Left renal pelvis (tissue), 4 donors: ENCODE data around the gene CBX4. TPM values are rescaled to one million over a fixed set of nuclear protein-coding genes. Genes with fewer than 3 reads are reported as not detected.

Experiments
- DNase-seq, 4 donors: peaks; one replicate each; pipeline ENCODE4 v3.0.0-alpha.2; 2013; ENCODE audit warnings: low read depth in 4 of 4, low spot score in 3 of 4
- polyA plus RNA-seq, 4 donors: library from polyadenylated mRNA; unstranded; fragments of 120-200 nt; gene quantifications; one replicate each; pipeline ENCODE4 v1.2.1, GENCODE V29; 2013; ENCODE audit not compliant: insufficient read length in 4 of 4

CBX4 gene
- polyA plus RNA-seq, 4 donors, result 10.1 to 16.9 (median 13.4) TPM

DNA sequence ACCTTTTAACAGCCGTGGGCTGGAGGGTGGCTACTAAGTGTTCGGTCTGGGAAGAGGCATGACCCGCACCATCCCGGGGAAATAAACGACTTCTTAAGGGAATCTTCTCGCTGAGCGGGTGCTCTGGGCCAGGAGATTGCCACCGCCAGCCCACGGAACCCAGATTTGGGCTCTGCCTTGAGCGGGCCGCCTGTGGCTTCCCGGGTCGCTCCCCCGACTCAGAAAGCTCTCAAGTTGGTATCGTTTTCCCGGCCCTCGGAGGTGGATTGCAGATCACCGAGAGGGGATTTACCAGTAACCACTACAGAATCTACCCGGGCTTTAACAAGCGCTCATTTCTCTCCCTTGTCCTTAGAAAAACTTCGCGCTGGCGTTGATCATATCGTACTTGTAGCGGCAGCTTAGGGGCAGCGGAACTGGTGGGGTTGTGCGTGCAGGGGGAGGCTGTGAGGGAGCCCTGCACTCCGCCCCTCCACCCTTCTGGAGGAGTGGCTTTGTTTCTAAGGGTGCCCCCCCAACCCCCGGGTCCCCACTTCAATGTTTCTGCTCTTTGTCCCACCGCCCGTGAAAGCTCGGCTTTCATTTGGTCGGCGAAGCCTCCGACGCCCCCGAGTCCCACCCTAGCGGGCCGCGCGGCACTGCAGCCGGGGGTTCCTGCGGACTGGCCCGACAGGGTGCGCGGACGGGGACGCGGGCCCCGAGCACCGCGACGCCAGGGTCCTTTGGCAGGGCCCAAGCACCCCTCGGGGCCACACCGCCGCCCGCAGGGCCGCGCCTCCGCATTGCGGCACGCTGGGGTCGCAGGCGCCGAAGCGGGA is 3.6 kb upstream of the CBX4 start:
- DNase-seq, result no peak

DNA sequence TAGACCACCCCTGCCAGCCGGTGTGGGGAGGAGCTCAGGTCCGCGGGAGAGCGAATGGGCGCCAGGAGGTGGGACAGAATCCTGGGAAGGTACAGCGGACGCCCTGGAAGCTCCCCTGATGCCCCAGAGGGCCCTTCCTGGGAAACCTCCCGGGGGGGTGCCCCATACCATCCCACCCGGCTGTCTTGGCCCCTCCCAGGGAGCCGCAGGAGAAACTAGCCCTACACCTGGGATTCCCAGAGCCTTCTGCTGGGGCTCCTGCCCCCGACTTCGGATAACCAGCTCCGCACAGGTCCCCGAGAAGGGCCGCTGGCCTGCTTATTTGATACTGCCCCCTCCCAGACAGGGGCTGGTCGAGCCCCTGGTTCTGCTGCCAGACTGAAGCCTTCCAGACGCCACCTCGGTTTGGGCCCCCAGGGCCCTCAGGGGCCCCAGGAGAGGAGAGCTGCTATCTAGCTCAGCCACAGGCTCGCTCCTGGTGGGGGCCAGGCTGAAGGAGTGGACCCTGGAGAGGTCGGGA is 3.0 kb upstream of the CBX4 start:
- DNase-seq, result no peak

DNA sequence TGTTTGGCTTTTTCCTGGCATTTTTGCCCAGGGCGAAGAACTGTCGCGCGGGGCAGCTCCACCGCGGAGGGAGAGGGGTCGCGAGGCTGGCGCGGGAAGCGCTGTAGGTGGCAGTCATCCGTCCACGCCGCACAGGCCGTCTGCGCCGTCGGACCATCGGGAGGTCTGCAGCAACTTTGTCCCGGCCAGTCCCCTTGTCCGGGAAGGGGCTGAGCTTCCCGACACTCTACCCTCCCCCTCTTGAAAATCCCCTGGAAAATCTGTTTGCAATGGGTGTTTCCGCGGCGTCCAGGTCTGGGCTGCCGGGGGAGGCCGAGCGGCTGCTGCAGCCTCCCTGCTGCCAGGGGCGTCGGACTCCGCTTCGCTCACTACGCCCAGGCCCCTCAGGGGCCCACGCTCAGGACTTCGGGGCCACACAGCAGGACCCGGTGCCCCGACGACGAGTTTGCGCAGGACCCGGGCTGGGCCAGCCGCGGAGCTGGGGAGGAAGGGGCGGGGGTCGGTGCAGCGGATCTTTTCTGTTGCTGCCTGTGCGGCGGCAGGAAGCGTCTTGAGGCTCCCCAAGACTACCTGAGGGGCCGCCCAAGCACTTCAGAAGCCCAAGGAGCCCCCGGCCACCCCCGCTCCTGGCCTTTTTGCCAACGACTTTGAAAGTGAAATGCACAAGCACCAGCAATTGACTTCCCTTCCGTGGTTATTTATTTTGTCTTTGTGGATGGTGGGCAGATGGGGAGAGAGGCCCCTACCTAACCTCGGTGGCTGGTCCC is 2.3 kb upstream of the CBX4 start:
- DNase-seq, result no peak

DNA sequence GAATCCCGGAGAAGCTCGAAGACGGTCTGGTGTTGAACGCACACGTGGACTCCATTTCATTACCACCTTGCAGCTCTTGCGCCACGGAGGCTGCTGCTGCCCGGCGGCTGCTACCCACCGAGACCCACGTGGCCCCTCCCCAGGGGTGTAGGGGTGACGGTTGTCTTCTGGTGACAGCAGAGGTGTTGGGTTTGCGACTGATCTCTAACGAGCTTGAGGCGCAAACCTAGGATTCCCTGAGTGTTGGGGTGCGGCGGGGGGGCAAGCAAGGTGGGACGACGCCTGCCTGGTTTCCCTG is 1.7 kb upstream of the CBX4 start:
- DNase-seq, result no peak

DNA sequence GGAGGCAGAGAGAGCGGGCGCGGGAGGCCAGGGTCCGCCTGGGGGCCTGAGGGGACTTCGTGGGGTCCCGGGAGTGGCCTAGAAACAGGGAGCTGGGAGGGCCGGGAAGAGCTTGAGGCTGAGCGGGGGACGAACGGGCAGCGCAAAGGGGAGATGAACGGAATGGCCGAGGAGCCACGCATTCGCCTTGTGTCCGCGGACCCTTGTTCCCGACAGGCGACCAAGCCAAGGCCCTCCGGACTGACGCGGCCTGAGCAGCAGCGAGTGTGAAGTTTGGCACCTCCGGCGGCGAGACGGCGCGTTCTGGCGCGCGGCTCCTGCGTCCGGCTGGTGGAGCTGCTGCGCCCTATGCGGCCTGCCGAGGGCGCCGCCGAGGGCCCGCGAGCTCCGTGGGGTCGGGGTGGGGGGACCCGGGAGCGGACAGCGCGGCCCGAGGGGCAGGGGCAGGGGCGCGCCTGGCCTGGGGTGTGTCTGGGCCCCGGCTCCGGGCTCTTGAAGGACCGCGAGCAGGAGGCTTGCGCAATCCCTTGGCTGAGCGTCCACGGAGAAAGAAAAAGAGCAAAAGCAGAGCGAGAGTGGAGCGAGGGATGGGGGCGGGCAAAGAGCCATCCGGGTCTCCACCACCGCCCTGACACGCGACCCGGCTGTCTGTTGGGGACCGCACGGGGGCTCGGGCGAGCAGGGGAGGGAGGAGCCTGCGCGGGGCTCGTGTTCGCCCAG is 1.2 kb upstream of the CBX4 start:
- no peak for DNase-seq

DNA sequence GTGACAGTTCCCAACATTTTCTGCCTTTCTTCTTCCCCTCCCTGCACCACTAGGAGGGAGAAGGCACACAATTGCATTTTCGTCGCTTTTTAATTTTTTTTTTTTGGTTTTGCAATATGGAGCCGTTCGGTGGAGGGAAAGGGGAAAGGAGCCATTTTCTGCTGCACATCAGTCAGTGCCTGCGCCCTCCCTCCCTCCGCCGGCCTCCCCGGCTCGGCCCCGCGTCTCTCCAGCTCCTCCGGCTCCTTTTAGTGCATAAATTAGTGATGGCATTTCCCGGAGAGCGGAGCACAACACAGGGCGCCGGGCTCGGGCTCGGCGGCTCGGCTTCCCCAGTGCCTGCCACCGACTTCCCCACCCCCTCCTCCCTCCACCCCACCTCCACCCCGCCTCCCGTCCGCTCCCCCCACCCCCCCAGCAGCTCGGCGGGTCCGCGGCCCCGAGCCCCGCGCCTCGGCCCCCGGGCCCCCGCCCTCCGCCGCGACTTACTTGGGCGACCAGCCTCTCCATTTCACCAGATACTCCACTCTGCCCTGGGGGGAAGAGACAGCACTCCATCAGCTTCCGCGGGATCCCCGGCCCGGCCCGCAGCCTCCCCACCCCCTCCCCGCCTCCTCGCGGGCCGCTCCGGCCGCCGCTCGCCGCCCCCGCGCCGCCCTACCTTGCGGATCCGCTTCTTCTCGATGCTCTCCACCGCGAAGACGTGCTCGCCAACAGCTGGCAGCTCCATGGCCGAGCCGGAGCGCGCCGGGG is 542 bp downstream of the CBX4 start:
- no peak for DNase-seq

DNA sequence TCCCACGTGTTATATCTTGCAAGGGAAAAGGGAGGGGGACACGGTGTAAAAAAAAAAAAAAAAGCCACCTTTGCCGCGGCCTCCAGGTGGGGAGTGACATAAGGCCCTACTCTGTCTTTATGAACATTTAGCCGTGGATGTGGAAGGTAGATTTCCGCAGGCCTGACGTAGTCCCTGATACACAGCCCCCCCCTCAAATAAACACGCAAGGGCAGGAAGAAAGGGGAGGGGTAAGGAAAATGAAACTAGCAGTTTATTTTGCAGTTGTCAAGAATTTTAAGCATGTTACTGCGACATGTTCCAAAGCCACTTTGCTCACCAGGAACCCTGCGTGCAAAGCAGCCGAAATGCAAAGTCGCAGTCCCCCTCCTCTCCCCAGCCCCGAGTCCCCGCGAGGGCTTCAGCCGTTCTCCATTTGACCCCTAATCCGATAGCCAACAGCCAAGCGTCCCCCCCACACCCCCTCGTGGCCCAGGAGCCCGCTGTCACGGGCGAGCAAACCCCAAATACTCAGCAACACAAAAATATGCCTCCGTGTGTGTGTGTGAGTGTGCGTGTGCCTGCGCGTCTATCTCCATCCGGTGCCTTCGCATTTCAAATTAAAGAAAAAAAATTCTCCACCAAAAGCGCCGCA is 1.2 kb downstream of the CBX4 start:
- no peak for DNase-seq

DNA sequence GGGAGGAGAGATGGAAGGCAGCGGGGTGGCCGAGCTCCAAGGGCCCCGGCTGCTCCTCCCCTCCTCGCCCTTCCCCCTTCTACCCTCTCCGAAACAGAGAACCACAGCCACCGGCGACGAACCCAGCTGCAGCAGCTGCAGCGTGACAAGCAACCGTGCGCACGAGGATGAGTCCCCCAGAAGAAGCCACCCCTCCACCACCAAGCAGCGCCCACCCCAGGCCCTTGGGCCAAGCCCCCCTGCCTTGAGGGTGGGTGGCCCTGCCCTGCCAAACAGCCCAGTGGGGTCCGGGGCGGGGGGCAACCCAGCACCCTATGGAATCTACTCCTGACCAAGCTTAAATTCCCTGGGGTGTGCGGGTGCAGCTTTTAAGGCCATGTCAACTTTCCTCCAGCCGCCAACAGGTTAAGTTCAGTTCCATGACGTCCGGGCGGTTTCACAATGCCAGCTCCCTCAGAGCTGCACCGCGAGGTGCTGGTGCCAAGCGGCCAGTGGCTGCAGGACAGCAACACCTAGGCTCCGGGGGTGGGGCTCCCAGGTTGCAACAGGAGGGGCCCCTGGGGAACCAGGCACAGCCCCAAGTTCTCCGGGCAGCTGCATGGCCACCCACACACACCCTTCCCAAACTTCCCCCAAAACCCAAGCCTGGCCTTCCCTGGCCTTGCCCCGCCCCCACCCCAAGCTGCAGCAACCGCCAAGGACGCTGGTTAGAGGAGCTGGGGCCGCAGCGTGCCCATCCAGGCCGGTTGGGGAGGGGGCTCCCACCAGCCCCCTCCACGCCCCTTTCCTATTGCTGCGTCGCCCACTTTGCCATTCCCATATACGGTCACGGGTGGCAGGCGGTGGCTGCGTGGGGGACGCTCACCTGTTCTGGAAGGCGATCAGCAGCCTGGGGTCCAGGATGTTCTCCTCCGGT is 2.0 kb downstream of the CBX4 start:
- no peak for DNase-seq

DNA sequence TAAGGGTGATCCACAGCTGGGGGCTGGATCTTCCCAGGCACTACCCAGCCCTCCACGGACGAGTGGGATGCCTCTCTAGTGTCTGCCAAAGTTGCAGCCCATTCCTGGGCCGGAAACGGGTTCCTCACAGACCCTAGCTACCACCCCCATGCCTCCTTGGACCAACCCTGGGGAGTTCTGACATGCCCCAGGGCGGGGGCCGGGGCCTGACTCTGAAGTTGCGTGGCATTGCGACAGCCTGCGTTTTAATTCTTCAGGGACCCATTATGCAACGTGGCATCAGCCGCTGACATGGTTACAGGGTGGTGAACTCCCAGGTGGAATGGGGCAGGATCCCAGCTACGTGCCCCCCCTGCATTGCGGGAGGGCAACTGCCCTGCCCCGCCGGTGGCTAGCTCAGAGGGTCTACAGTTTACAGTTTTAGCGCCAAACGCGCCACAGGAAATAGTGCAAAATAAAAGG is 2.7 kb downstream of the CBX4 start:
- no peak for DNase-seq

DNA sequence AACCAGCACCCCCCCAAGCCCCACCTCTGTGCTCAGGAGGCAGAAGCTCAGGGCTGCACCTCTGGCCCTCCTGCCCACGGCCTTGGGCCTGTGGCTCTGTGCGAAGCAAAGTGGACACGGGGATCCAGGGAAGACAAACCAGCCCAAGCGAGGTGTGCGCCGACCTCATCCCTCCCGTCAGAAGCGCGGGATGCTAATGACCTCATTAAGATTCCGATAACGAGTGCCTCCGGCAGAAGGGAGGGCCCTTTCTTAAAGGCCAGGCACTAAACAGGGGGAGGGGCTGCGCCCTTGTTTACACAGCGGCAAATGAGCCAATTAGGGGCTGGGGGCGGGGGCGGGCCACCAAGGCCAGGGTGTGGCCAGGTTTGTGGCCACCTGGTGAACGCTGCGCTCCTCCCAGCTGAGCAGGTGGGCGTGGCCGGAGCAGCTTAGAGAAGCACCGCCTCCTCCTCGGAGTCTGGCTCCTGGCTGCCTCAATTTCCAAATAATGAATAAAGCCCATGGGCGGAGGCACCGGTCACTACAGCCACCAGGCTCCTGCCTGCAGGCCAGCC is 3.2 kb downstream of the CBX4 start:
- DNase-seq, result no peak

DNA sequence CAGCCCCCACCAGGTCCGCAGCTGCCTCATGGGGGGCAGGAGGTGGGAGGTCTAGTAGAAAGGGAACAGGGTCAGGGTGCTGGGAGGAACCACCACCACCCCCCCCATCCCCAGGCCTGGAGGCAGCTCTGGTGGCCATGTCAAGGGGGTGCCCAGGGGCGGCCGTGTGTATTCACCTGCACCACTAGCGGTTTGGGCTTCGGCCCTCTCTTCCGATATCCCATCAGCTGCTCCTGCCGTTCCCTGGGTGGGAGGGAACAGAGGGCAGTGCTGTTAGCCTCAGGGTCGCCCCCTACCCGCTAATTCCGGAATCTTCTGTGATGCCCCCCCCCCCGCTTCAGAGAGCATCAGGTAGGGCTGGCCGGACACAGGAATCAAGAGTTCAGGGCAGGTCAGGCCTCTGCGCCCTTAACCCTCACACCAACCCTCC is 3.8 kb downstream of the CBX4 start:
- DNase-seq, result no peak

DNA sequence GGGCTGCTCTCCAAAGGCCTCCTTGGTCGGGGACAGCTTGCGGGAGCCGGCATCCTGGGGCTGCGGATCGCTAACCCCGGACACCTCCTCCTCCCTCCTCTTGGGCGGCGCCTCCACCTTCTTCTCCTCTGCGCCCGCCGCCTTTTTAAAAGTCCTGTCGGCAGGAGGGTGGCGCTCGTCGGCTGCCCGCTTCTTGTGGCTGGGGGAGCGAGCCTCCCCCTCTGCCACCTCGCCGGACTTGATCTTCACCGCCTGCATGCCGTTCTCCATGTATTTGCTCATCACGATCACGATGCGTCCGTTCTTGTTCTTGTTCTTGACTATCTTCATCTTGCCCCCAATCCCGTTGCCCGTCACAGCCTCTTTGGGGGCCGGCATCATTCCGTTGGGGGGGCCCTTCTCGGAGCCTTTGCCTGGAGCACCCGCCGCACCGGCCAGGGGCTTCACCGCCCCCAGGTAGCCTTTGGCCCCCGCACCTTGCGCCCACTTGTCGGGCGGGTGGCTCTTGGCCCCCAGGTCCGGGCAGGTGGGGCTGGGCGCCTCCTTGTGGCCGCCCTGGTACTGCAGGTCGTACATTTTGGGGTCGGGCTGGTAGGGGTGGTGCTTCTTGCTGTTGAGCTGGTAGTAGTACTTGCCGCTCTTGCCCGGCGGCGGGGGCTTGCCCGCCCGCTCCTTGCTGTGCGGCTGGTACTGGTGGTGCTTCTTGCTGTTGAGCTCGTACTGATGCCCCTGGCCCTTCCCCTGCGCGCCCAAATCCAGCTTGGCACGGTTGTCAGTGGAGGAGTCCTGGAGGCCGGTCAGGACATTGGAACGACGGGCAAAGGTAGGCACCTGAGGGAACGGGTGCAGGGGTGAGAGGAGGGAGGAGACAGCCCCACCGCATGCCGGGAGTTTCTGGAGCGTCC is 4.4 kb downstream of the CBX4 start:
- no peak for DNase-seq

DNA sequence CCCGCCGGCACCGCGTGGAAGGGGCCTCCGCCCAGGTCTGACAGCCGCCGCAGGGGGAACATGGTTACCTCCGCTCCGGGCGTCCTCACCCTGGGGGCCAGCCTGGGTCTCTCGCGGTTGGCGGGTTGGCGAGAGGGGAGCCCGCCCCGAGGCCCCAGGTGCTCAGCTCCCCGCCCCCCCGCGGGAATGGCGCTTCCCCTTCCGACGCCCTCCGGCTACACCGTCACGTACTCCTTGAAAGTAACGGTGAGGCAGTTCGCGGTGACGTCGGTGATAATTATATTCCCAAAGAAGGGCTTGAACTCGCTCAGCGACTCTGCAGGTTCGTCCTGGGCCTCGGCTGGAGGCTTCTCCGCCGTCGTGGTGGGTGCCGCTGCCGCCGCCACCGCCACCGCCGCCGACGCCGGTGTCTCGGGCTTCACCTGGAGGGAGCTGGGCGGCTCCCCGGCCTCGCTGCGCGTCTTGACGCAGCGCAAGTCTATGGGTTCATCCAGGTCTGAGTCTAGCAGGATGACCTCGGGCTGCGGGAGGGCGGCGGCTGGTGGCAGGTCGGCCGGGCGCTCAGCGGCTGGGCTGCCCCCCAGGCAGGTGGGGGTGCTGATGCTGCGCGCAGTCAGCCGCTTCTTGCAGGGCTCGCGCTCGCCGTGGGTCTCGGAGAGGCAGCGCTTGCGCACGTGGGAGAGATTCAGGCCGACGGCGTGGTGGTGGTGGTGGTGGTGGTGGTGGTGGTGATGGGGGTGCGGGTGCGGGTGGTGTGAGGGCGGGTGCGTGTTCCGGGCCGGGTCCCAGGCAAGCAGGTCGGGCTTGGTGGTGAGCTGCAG is 5.3 kb downstream of the CBX4 start:
- no peak for DNase-seq

DNA sequence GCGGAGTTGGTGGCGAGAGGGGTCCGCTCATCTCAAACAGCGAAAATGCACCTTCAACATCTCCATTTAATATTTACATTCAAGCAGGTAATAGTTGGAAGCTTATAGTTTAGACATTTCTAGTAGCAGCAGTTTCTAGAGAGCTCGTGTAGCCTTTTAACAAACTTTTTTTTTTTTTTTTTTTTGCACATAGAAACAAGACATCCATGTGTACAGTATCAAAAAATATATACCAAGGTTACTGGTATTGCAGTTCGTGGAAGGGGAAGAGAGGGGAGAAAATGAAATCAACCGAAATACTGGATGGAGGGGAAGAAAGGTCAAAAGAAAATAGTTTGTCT is 6.2 kb downstream of the CBX4 start:
- DNase-seq, result no peak

DNA sequence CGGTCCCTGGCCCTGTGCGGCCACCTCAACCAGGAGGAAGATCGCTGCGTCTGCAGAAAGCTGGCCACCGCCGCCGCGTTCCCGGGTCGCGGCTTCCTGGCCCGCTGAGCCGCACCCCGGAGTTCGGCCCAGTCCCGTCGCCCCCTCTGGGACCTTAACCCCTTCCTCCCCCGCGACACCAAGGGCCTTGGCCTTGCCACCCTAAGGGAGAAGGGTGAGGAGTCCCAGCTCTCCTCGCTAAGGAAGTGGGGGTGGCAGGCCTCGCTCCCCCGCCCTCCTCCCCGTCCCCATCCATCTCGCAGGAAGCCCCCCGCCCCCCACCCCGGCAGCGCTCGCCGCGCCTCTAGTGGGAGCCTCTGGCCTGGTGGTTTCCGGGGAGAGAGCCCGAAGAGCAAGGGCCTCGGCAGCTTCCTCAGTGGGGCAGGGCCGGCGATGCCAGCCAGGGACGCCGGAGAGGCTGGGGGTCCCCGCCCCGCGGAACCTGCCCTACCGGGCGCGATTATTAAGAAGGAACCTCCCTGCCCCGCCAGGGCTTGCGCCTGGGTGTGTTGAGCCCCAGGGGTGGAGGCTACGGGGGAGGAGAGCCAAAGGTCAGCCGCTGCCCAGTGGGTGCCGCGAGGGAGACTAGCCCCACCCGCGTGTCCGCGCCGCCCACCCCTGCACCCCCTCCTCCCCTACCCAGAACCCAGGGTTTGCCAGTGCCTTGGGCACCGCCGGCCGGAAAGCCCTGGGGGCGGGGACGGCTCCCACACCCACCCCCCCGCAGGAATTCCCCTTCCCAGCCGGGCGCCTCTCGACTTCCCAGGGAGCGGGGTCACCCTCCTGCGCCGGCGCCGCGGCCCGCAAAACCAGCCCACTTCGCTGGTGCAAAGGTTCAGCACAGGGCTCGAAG is 6.8 kb downstream of the CBX4 start:
- DNase-seq, result no peak
